ENCODE results near the gene CSNK1G3.
"Not testable (repeated sequence)": the region's sequence is repeated elsewhere in the genome, so short reads cannot be mapped to it uniquely, and the experiment has no call there.

CSNK1G3 gene

GRCh38 chr5:123559434-123559775, 47.4 kb downstream of the CSNK1G3 start:
- DNase-seq (ENCODE audit: low read depth in 2 of 2), result peak in 1 of 2 experiments; percentile 15

- DNase-seq (ENCODE audit: low read depth in 2 of 2), result no peak
Measured at GRCh38 chr5:123561230-123561629, 49.3 kb downstream of the CSNK1G3 start.

GRCh38 chr5:123571927-123572326, 60.0 kb downstream of the CSNK1G3 start:
- DNase-seq (ENCODE audit: low read depth in 2 of 2), result no peak

- DNase-seq (ENCODE audit: low read depth in 2 of 2), result no peak
Measured at GRCh38 chr5:123578390-123578789, 66.4 kb downstream of the CSNK1G3 start.

- DNase-seq (ENCODE audit: low read depth in 2 of 2), result no peak
Measured at GRCh38 chr5:123579410-123579809, 67.4 kb downstream of the CSNK1G3 start.

GRCh38 chr5:123582550-123583285, 70.7 kb downstream of the CSNK1G3 start:
- no peak for DNase-seq (ENCODE audit: low read depth in 2 of 2)

GRCh38 chr5:123585871-123586270, 73.9 kb downstream of the CSNK1G3 start:
- DNase-seq (ENCODE audit: low read depth in 2 of 2), result peak; percentile 17 to 26

- DNase-seq (ENCODE audit: low read depth in 2 of 2), result no peak
Measured at GRCh38 chr5:123594434-123594833, 82.5 kb downstream of the CSNK1G3 start.

GRCh38 chr5:123597018-123597417, 85.0 kb downstream of the CSNK1G3 start:
- DNase-seq (ENCODE audit: low read depth in 2 of 2), result no peak

GRCh38 chr5:123598028-123598689, 86.2 kb downstream of the CSNK1G3 start:
- DNase-seq (ENCODE audit: low read depth in 2 of 2), result no peak

- DNase-seq (ENCODE audit: low read depth in 2 of 2), result no peak
Measured at GRCh38 chr5:123599171-123599570, 87.2 kb downstream of the CSNK1G3 start.

GRCh38 chr5:123601610-123602009, 89.6 kb downstream of the CSNK1G3 start:
- DNase-seq (ENCODE audit: low read depth in 2 of 2), result no peak

GRCh38 chr5:123605822-123606221, 93.8 kb downstream of the CSNK1G3 start:
- no peak for DNase-seq (ENCODE audit: low read depth in 2 of 2)

- DNase-seq (ENCODE audit: low read depth in 2 of 2), result no peak
Measured at GRCh38 chr5:123610209-123610608, 98.2 kb downstream of the CSNK1G3 start.

GRCh38 chr5:123610665-123611405, 98.9 kb downstream of the CSNK1G3 start:
- DNase-seq (ENCODE audit: low read depth in 2 of 2), result peak; percentile 44 to 51

GRCh38 chr5:123611406-123611709, 99.4 kb downstream of the CSNK1G3 start:
- no peak for DNase-seq (ENCODE audit: low read depth in 2 of 2)

- DNase-seq (ENCODE audit: low read depth in 2 of 2), result no peak
Measured at GRCh38 chr5:123617561-123617960, 105.6 kb downstream of the CSNK1G3 start.

GRCh38 chr5:123626051-123626450, 114.1 kb downstream of the CSNK1G3 start:
- no peak for DNase-seq (ENCODE audit: low read depth in 2 of 2)

- no peak for DNase-seq (ENCODE audit: low read depth in 2 of 2)
Measured at GRCh38 chr5:123628860-123629544, 117.0 kb downstream of the CSNK1G3 start.

GRCh38 chr5:123636006-123636405, 124.0 kb downstream of the CSNK1G3 start:
- DNase-seq (ENCODE audit: low read depth in 2 of 2), result no peak

- not testable (repeated sequence) for DNase-seq (ENCODE audit: low read depth in 2 of 2)
Measured at GRCh38 chr5:123637028-123637427, 125.1 kb downstream of the CSNK1G3 start.

- DNase-seq (ENCODE audit: low read depth in 2 of 2), result no peak
Measured at GRCh38 chr5:123639244-123639643, 127.3 kb downstream of the CSNK1G3 start.

All from fibroblast of skin of left quadriceps (primary cell).